Astrocyte (in vitro differentiated cells and primary cell): ENCODE data around the gene GLRX.

Source experiments
- EZH2 ChIP-seq: IDR thresholded peaks from 2 replicates; pipeline ENCODE4 v1.6.1; 2012; ENCODE audit warnings: mild to moderate bottlenecking, low read length, inconsistent platforms; ENCODE audit not compliant: insufficient read depth
- TF ChIP-seq, protein P1 (sequence below): IDR thresholded peaks from 2 replicates; pipeline ENCODE4 v1.5.1; 2011; ENCODE audit warnings: low read depth, mild to moderate bottlenecking, inconsistent platforms, low read length, moderate library complexity; ENCODE audit not compliant: insufficient read depth

DNA sequence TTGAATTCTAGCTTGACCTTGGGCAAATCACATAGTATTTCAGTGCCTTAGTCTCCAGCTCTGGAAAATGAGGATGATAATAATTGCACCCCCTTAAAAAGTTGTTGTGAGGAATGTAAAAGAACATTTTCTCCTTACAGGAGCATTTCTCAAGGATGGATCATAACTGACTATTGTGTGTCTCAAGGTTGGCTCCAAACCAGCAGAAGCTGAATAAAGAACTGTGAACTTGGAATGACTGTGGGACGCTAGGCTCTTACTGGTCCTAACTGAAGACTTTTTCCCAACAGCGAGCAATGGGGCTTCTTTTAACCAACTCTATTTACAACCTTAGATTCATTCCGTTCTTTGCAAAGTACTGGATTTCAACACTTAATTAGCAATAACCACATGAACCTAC is 26.2 kb upstream of the GLRX start:
- TF ChIP-seq, protein P1, sequence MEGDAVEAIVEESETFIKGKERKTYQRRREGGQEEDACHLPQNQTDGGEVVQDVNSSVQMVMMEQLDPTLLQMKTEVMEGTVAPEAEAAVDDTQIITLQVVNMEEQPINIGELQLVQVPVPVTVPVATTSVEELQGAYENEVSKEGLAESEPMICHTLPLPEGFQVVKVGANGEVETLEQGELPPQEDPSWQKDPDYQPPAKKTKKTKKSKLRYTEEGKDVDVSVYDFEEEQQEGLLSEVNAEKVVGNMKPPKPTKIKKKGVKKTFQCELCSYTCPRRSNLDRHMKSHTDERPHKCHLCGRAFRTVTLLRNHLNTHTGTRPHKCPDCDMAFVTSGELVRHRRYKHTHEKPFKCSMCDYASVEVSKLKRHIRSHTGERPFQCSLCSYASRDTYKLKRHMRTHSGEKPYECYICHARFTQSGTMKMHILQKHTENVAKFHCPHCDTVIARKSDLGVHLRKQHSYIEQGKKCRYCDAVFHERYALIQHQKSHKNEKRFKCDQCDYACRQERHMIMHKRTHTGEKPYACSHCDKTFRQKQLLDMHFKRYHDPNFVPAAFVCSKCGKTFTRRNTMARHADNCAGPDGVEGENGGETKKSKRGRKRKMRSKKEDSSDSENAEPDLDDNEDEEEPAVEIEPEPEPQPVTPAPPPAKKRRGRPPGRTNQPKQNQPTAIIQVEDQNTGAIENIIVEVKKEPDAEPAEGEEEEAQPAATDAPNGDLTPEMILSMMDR: no peak
- TF ChIP-seq EZH2: no peak
